22Rv1 (cell line): Measurements from ENCODE around the gene TRAF7.
"Not testable (repeated sequence)": the region's sequence is repeated elsewhere in the genome, so short reads cannot be mapped to it uniquely, and the experiment has no call there.

Experiments
- CTCF ChIP-seq: fragments of 450-650 bp; IDR thresholded peaks from 2 replicates; pipeline ENCODE4 v1.5.1; 2017; ENCODE audit warnings: mild to moderate bottlenecking
- ZFX ChIP-seq: fragments of 450-650 bp; IDR thresholded peaks from 2 replicates; pipeline ENCODE4 v1.6.1; 2017; ENCODE audit warnings: antibody characterized with exemption, borderline replicate concordance

GRCh38 chr16:2129890-2130447 is 25.6 kb upstream of the TRAF7 start:
- not testable (repeated sequence) for TF ChIP-seq CTCF, ZFX
